K562 (cell line): ENCODE results near the gene UBTD1. TPM values are rescaled to one million over a fixed set of nuclear protein-coding genes. Genes with fewer than 3 reads are reported as not detected.
A peak's percentile ranks its signal among the peaks of the same experiment; 100 is the strongest.

ENCODE experiments used
- ATAC-seq: fragments of 200-7000 bp; cut with Tn5 transposase; 3 replicates; pipeline ENCODE4 v1.9.1; 2020; ENCODE audit warnings: moderate library complexity
- BruUV-seq: library from RNA; stranded (reverse); fragments of 400-500 nt; replicated peaks from 2 replicates; lab custom pipeline; 2021; lab: Mats Ljungman, UMichigan
- CTCF ChIA-PET: fragments of 300-600 bp; formaldehyde crosslinking; extraction: SDS; loops from one replicate; lab custom pipeline; 2021; ENCODE audit warnings: low intra/inter-chr PET ratio; lab: Yijun Ruan, JAX
- POLR2A ChIA-PET: fragments of 300-600, 350-650 bp; sonication (Branson Sonifier 250); formaldehyde crosslinking; extraction: SDS; loops from one replicate; lab custom pipeline; 2021; ENCODE audit warnings: antibody characterized with exemption, inconsistent platforms; lab: Yijun Ruan, JAX
- DNase-seq, 4 experiments: peaks; one replicate each; pipeline versions ENCODE4 v3.0.0 to v3.0.0-alpha.2; 2011 to 2018; ENCODE audit warnings: low spot score in 3 of 4, mixed read lengths in 3 of 4; ENCODE audit errors: extremely low read depth in 1 of 4
- FAIRE-seq: peaks from 2 replicates; lab custom pipeline; 2011; peaks lifted over from hg19 to GRCh38; lab: Jason Lieb, UNC
- H2AFZ ChIP-seq: 2 replicates; pipeline ENCODE4 v1.6.0; 2011; ENCODE audit warnings: low read depth, low read length, control low read depth, inconsistent platforms
- H3K27ac ChIP-seq: fragments of 200-600 bp; 3 replicates; pipeline ENCODE4 v1.8.0; 2011; ENCODE audit warnings: low read depth, mild to moderate bottlenecking, control low read depth, inconsistent platforms, low read length, moderate library complexity, mixed read lengths; ENCODE audit errors: extremely low read depth
- H3K27me3 ChIP-seq, 2 experiments: fragments of 300-600 bp in 1 of 2; 2 replicates in 1 of 2; 3 replicates in 1 of 2; pipeline versions ENCODE4 v1.6.0 to v1.8.0; 2011; ENCODE audit warnings: inconsistent platforms in 2 of 2, low read length in 2 of 2, mild to moderate bottlenecking in 1 of 2, mixed read lengths in 1 of 2, moderate library complexity in 1 of 2; ENCODE audit not compliant: control insufficient read depth in 2 of 2, insufficient read depth in 2 of 2
- H3K36me3 ChIP-seq: fragments of 300-600 bp; 3 replicates; pipeline ENCODE4 v1.8.0; 2011; ENCODE audit warnings: mild to moderate bottlenecking, low read length, inconsistent platforms; ENCODE audit not compliant: control insufficient read depth, insufficient read depth
- H3K4me1 ChIP-seq, 2 experiments: fragments of 200-600 bp in 1 of 2; replicated peaks in 1 of 2; 2 replicates in 1 of 2; 3 replicates in 1 of 2; pipeline versions ENCODE4 v1.5.1 to v1.8.0; 2011; ENCODE audit warnings: inconsistent platforms in 2 of 2, low read length in 2 of 2, mild to moderate bottlenecking in 1 of 2, mixed read lengths in 1 of 2, moderate library complexity in 1 of 2; ENCODE audit not compliant: control insufficient read depth in 2 of 2, insufficient read depth in 2 of 2
- H3K4me2 ChIP-seq: 2 replicates; pipeline ENCODE4 v1.6.1; 2011; ENCODE audit warnings: low read length, control low read depth, inconsistent platforms, mixed read lengths; ENCODE audit not compliant: insufficient read depth
- H3K4me3 ChIP-seq: fragments of 200-600 bp; sonication (generic), shearing (Covaris generic); 2 replicates; pipeline ENCODE4 v1.5.1; 2016; ENCODE audit warnings: control low read depth, inconsistent platforms
- H3K79me2 ChIP-seq: fragments of 200-600 bp; 3 replicates; pipeline ENCODE4 v1.8.0; 2011; ENCODE audit warnings: low read length, inconsistent platforms; ENCODE audit not compliant: control insufficient read depth, insufficient read depth
- H3K9ac ChIP-seq, 2 experiments: 2 replicates each; pipeline versions ENCODE4 v1.6.0 to v1.6.1; 2011; ENCODE audit warnings: low read depth in 2 of 2, low read length in 2 of 2, control low read depth in 1 of 2, inconsistent platforms in 1 of 2, mild to moderate bottlenecking in 1 of 2, mixed read lengths in 1 of 2; ENCODE audit not compliant: insufficient read depth in 1 of 2
- H3K9me1 ChIP-seq: one replicate; pipeline ENCODE4 v1.6.0; 2011; ENCODE audit warnings: inconsistent platforms, mild to moderate bottlenecking, low read length, moderate library complexity; ENCODE audit not compliant: control insufficient read depth, insufficient read depth
- H3K9me3 ChIP-seq: replicated peaks from 2 replicates; pipeline ENCODE4 v1.5.1; 2011; ENCODE audit warnings: low read depth, low read length, inconsistent platforms; ENCODE audit not compliant: control insufficient read depth, insufficient read depth
- H4K20me1 ChIP-seq: replicated peaks from 2 replicates; pipeline ENCODE4 v1.6.1; 2011; ENCODE audit warnings: low read length, inconsistent platforms, mixed read lengths; ENCODE audit not compliant: control insufficient read depth, insufficient read depth
- E2F6 ChIP-seq, 2 experiments: IDR thresholded peaks; 2 replicates each; pipeline ENCODE4 v1.6.1; 2011; ENCODE audit warnings: borderline replicate concordance in 1 of 2, control low read depth in 1 of 2, low read depth in 1 of 2, low read length in 1 of 2, mild to moderate bottlenecking in 1 of 2, mixed read lengths in 1 of 2, moderate library complexity in 1 of 2; ENCODE audit not compliant: insufficient read depth in 1 of 2, insufficient read length in 1 of 2, poor library complexity in 1 of 2, severe bottlenecking in 1 of 2; ENCODE audit errors: extremely low read depth in 1 of 2
- L3MBTL2 ChIP-seq: fragments of 450-650 bp; IDR thresholded peaks from 2 replicates; pipeline ENCODE4 v1.6.1; 2016; ENCODE audit warnings: mild to moderate bottlenecking, moderate library complexity
- POU5F1 ChIP-seq: fragments of 150-350 bp; IDR thresholded peaks from 2 replicates; pipeline ENCODE4 v1.6.1; 2014; ENCODE audit warnings: borderline replicate concordance, low read length, low read depth, mild to moderate bottlenecking; ENCODE audit not compliant: partially characterized antibody
- RAD51 ChIP-seq: fragments of 450-650 bp; IDR thresholded peaks from 2 replicates; pipeline ENCODE4 v1.7.1; 2016; ENCODE audit warnings: low read depth, mild to moderate bottlenecking, borderline replicate concordance
- TFE3 ChIP-seq: fragments of 450-650 bp; formaldehyde crosslinking; IDR thresholded peaks from 2 replicates; pipeline ENCODE4 v1.4.0; 2020; ENCODE audit warnings: mild to moderate bottlenecking, mixed read lengths
- WGBS: fragments of 100-300 bp; shearing (Covaris generic); methylation state at CpG from one replicate; pipeline ENCODE4 v1.1.6; 2016; ENCODE audit warnings: low coverage, mixed read lengths; ENCODE audit not compliant: insufficient coverage; ENCODE audit errors: missing lambda C conversion rate; 5-methylcytosine and 5-hydroxymethylcytosine counted together
- in situ Hi-C: fragments of 300-500 bp; cut with MboI; formaldehyde crosslinking; loops from 4 replicates; pipeline ENCODE4 v1.15.0; 2018; ENCODE audit warnings: inconsistent platforms, mixed read lengths
- intact Hi-C: fragments of 100-400 bp; cut with micrococcal nuclease; formaldehyde crosslinking; loops from 2 replicates; pipeline ENCODE4 v1.14.2; 2022
- polyA plus RNA-seq, 8 experiments: library from polyadenylated mRNA; depleted of rRNA in 4 of 8; stranded (reverse) in 5 of 8; unstranded in 3 of 8; fragments of >200 nt; fragmentation: Nextera tagmentation in 2 of 8; fragmentation: Illumina TruSeq in 1 of 8; extraction: Ambion mirVana in 2 of 8; extraction: Trizol in 1 of 8; gene quantifications; 2 replicates each; pipeline versions ENCODE4 v1.2.1 to v1.2.3, GENCODE V29; 2011 to 2014; ENCODE audit warnings: inconsistent platforms in 1 of 8, missing spikeins in 1 of 8
- total RNA-seq, 7 experiments: library from RNA; depleted of rRNA in 6 of 7; stranded (reverse); fragments of >200 nt in 6 of 7; fragmentation: Illumina TruSeq in 2 of 7; extraction: Trizol in 2 of 7; gene quantifications; 2 replicates each; pipeline versions ENCODE4 v1.2.1 to v1.2.3, GENCODE V29; 2011 to 2021; ENCODE audit warnings: low replicate concordance in 1 of 7
- TF ChIP-seq, protein P1 (sequence below): fragments of 250-450 bp; sonication (Bioruptor Pico); IDR thresholded peaks from 2 replicates; pipeline ENCODE4 v1.5.0; 2021
- TF ChIP-seq, protein P2 (sequence below): sonication (generic); formaldehyde crosslinking; IDR thresholded peaks from 2 replicates; pipeline ENCODE4 v1.9.0; 2022; ENCODE audit warnings: mild to moderate bottlenecking, missing genetic modification reagents

UBTD1 gene
- total and polyA plus RNA-seq, 9 of the 15 experiments (the other 6 are each of a cell fraction or from before 2014, with no cell fraction given) = 0.08 to 1.6 (median 0.81) TPM; not detected in 1

DNA sequence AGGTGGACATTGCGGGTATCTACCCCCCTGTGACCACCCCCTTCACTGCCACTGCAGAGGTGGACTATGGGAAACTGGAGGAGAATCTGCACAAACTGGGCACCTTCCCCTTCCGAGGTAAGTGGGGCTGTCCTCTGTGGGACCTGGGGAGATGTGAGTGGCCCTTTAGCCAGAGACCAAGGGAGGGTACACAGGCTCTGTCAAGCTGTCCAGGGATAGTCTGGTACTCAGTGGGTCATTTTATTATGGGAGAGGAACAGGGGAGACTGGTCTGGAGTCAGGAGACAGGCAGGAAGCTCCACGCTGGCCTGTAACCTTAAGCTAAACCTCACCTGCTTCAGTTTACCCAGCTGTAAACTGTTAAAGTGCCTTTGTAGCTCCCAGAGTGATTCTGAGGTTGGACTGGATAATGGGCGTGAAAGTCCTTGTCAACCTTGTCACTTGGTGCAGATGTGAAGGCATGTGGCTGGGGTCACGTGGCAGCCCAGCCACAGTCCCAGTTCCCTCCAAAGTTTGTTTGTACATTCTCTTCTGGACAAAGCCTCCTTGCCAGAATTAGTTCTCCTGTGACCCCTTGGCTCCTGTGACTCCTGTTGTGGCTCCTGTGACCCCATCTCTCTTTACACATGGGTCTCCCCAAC lies 86.2 kb downstream of the UBTD1 start:
- no peak overlapping the region for H3K4me3 ChIP-seq
- TF ChIP-seq, protein P1, sequence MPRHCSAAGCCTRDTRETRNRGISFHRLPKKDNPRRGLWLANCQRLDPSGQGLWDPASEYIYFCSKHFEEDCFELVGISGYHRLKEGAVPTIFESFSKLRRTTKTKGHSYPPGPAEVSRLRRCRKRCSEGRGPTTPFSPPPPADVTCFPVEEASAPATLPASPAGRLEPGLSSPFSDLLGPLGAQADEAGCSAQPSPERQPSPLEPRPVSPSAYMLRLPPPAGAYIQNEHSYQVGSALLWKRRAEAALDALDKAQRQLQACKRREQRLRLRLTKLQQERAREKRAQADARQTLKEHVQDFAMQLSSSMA (CRISPR knock-in tag) = no peak
- TF ChIP-seq RAD51 (peak; percentile 50), POU5F1 (no peak), L3MBTL2 (peak; percentile 89), E2F6 (IDR thresholded peaks at IDR 0.05; ENCODE audit: borderline replicate concordance in 1 of 2, extremely low read depth in 1 of 2, insufficient read depth in 1 of 2, insufficient read length in 1 of 2, low read depth in 1 of 2, low read length in 1 of 2, poor library complexity in 1 of 2, severe bottlenecking in 1 of 2) (peak; percentile 63 to 72), TFE3 (CRISPR knock-in tag) (peak; percentile 47; the same call in 1 of the 2 replicates)
- TF ChIP-seq, protein P2, sequence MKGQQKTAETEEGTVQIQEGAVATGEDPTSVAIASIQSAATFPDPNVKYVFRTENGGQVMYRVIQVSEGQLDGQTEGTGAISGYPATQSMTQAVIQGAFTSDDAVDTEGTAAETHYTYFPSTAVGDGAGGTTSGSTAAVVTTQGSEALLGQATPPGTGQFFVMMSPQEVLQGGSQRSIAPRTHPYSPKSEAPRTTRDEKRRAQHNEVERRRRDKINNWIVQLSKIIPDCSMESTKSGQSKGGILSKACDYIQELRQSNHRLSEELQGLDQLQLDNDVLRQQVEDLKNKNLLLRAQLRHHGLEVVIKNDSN (CRISPR knock-in tag) = peak; percentile 63

More for the DNA sequence above, 86.2 kb downstream of the UBTD1 start:
- FAIRE-seq (no peak), ATAC-seq (no peak), DNase-seq (peak in 1 of 4 experiments; percentile 12)
- H3K36me3 ChIP-seq = no peaks in the 10 kb centered on the region
- no peaks in the 10 kb centered on the region for H3K79me2 ChIP-seq
- H3K9ac ChIP-seq = no peak overlapping the region
- no TSS peak for BruUV-seq
- H3K27me3 ChIP-seq = no peaks in the 10 kb centered on the region
- 37% methylated on average over 5 of the region's 5 CpGs for WGBS
- no peaks in the 10 kb centered on the region for H4K20me1 ChIP-seq
- POLR2A ChIA-PET = interaction anchor here (0.9 kb wide), 1 partner anchor 26 kb away, joined by 3 read pairs; no protein-coding TSS in a partner anchor
- H2AFZ ChIP-seq = 0 out of 2 replicates have a peak overlapping the region, but pooled peaks have one; percentile 32
- H3K4me2 ChIP-seq = no peak overlapping the region
- peaks cover 0 to 3% of the 10 kb centered on the region in 2 experiments; a peak in 3 of 5 replicates for H3K4me1 ChIP-seq
- H3K27ac ChIP-seq = no peak overlapping the region
- H3K9me3 ChIP-seq = no peaks in the 10 kb centered on the region
- no peaks in the 10 kb centered on the region for H3K9me1 ChIP-seq
- in situ Hi-C loops (no loop called here), intact Hi-C loops (no loop called here)
- CTCF ChIA-PET = no interaction called here
